ENCODE results near the gene SNAPC1.

Gene SNAPC1

DNA sequence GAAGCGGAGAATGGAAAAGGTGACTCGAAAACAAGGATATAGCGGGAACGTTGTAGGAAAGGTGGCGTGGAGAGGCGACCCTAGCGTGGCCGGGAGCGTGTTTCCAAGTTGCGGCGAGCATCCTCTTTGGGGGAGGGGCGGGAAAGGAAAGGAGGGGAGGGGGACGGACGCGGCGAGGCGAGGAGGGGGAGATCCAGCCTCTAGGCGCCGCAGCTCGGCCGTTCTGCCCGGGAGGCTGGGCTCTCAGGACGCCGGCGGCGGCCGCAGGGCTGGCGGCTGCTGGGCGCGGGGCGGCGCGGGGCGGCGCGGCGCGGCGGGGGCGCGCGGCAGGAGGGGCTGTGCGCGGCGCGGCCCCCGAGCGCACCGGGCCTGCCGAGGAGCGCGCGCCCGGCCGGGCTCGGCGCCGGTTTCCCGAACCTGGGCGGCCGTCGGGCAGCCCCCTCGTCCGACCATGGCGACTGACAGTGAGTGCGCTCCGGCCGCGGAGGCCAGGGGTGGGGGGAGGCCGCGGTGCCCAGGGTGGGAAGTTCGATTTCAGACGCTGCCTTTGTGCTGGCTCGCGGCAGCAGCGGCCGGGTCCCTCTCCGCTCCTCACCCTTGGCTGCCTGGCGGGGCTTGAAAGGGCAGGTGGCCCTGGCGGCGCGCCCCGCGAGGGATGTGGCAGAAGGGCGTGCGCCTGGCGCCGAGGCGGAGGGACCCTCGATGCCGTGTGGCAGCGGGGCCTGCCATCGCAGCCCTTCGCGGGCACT, 50.3 kb downstream of the SNAPC1 start, which contains the start of gene SYT16:
SYT16 (plus strand) TSS at position 357 of the 749 bp plus-strand sequence.
- TF ChIP-seq, protein P1, sequence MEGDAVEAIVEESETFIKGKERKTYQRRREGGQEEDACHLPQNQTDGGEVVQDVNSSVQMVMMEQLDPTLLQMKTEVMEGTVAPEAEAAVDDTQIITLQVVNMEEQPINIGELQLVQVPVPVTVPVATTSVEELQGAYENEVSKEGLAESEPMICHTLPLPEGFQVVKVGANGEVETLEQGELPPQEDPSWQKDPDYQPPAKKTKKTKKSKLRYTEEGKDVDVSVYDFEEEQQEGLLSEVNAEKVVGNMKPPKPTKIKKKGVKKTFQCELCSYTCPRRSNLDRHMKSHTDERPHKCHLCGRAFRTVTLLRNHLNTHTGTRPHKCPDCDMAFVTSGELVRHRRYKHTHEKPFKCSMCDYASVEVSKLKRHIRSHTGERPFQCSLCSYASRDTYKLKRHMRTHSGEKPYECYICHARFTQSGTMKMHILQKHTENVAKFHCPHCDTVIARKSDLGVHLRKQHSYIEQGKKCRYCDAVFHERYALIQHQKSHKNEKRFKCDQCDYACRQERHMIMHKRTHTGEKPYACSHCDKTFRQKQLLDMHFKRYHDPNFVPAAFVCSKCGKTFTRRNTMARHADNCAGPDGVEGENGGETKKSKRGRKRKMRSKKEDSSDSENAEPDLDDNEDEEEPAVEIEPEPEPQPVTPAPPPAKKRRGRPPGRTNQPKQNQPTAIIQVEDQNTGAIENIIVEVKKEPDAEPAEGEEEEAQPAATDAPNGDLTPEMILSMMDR (IDR thresholded peaks at IDR 0.05; ENCODE audit: low read depth, low read length), result no peak
- peak within 1 kb of the TSS; percentile 56 for H3K4me3 ChIP-seq (ENCODE audit: low read depth, low read length)

DNA sequence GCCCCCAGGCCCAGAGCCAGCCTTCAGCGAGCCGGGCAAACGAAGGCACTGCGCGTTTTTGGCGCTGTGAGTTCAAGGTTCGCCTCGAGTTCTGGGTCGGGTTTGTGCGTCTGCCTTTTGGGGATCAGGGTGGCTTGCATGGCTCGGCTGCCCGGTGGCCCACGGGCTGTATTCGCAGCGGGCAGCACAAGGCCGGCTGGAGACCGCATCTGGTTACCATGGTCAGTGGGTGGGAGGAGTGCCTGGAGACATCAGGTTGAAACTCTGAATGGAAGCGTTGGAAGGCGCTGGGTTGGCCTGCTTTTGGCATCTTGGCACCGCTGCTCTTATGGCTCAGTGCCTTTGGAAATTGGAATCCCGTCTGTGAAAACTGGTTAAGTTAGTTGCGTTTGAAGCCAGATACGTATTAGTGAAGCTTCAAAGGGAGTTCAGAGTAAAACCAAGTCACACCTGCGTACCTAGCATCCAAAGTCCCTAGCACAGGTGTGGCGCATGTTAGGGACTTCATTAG, 50.9 kb downstream of the SNAPC1 start:
- H3K4me3 ChIP-seq (ENCODE audit: low read depth, low read length), result peak overlapping the region; percentile 56
- TF ChIP-seq, protein P1 (IDR thresholded peaks at IDR 0.05; ENCODE audit: low read depth, low read length), result no peak

DNA sequence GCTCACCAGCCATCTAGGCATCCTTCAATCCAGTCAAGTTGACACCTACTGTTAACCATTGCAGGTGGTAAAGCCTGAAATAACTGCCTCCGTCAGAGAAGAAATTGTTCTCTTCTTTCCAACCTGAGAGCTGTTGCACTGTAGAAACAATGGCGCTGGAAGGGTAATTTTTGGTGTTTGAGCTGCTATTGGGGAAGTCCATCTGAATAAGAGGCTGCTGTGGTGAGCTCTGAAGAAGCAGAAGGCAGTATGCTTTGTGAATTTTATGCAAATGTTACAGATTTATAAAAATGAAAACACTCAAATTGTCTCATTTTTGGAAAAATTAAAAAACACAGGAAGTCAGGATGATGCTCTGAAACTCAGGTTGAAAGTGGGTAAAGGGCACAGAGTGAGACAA, 60.2 kb downstream of the SNAPC1 start:
- TF ChIP-seq, protein P1 (IDR thresholded peaks at IDR 0.05; ENCODE audit: low read depth, low read length), result no peak
- no peak overlapping the region for H3K4me3 ChIP-seq (ENCODE audit: low read depth, low read length)

GRCh38 chr14:61832783-61833182, 70.6 kb downstream of the SNAPC1 start:
- no peak overlapping the region for H3K4me3 ChIP-seq (ENCODE audit: low read depth, low read length)
- TF ChIP-seq, protein P1 (IDR thresholded peaks at IDR 0.05; ENCODE audit: low read depth, low read length), result no peak

DNA sequence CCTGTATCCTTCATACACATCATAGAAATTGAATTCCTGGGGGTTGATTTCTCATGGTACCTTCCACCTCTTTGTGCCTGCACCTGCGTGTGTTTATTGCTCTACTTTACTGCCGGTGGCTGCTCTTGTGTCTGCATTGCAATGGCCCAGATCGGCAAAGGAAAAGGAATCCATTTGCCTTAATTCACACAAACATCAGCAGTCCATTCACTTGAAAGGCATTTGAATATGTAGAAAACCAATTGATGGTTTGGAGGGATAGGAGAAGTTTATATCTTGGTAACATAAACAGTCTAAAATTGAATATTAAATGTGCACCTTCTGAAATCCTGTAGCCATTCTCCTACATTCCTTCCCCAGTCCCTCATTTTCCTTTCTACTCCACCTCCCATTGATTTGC, 74.0 kb downstream of the SNAPC1 start:
- TF ChIP-seq, protein P1 (IDR thresholded peaks at IDR 0.05; ENCODE audit: low read depth, low read length), result no peak
- no peak overlapping the region for H3K4me3 ChIP-seq (ENCODE audit: low read depth, low read length)

DNA sequence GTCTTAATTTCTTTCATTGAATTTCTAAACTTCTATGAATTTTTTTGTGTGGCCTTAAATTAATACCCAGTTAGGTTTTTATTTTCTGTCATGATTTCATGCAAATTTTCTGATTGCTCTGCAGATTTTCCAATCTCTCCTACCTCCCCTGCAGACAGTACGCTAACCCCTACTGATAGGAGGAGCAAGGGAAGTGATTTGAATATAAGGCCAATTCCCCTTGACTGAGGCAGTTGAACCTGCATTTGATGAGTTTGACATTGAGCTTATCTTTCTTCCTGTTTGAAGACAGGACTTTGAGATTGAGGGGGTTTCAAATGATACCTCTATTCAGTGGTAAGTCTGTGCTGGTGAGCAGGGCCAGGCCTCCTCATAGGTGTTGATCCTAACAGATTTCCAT, 74.6 kb downstream of the SNAPC1 start:
- TF ChIP-seq, protein P1 (IDR thresholded peaks at IDR 0.05; ENCODE audit: low read depth, low read length), result no peak
- no peak overlapping the region for H3K4me3 ChIP-seq (ENCODE audit: low read depth, low read length)
